Effector memory CD4-positive, alpha-beta T cell (primary cell): Measurements from ENCODE around the gene CHPF2.

Experiments used
- DNase-seq, 3 donors: peaks; one replicate each; pipeline ENCODE4 v3.0.0-alpha.2; 2020
- H3K27ac ChIP-seq: 2 replicates; pipeline ENCODE4 v1.7.0; 2013; ENCODE audit warnings: mild to moderate bottlenecking, low read length, moderate library complexity; ENCODE audit not compliant: insufficient read depth, poor library complexity, severe bottlenecking
- H3K27me3 ChIP-seq: replicated peaks from 2 replicates; pipeline ENCODE4 v1.7.0; 2013; ENCODE audit warnings: mild to moderate bottlenecking, low read length; ENCODE audit not compliant: insufficient read depth, control insufficient read depth, poor library complexity, severe bottlenecking
- H3K36me3 ChIP-seq: 2 replicates; pipeline ENCODE4 v1.7.0; 2013; ENCODE audit warnings: mild to moderate bottlenecking, low read length, moderate library complexity; ENCODE audit not compliant: control insufficient read depth, insufficient read depth
- H3K4me1 ChIP-seq: 2 replicates; pipeline ENCODE4 v1.7.0; 2013; ENCODE audit warnings: low read length, mild to moderate bottlenecking; ENCODE audit not compliant: control insufficient read depth, insufficient read depth, poor library complexity, severe bottlenecking
- H3K4me3 ChIP-seq: 2 replicates; pipeline ENCODE4 v1.7.0; 2013; ENCODE audit warnings: low read length, low read depth, mild to moderate bottlenecking; ENCODE audit not compliant: insufficient read depth, poor library complexity, severe bottlenecking
- H3K9me3 ChIP-seq: 2 replicates; pipeline ENCODE4 v1.7.0; 2013; ENCODE audit warnings: mild to moderate bottlenecking, low read length, moderate library complexity; ENCODE audit not compliant: control insufficient read depth

The CHPF2 gene

GRCh38 chr7:151261529-151261928, 29.2 kb downstream of the CHPF2 start:
- Histone ChIP-seq H3K9me3 (no peaks in the 10 kb centered on the region), H3K27me3 (no peaks in the 10 kb centered on the region), H3K27ac (no peak overlapping the region), H3K4me3 (no peak overlapping the region), H3K36me3 (no peaks in the 10 kb centered on the region), H3K4me1 (no peaks in the 10 kb centered on the region)
- no peak for DNase-seq

DNA sequence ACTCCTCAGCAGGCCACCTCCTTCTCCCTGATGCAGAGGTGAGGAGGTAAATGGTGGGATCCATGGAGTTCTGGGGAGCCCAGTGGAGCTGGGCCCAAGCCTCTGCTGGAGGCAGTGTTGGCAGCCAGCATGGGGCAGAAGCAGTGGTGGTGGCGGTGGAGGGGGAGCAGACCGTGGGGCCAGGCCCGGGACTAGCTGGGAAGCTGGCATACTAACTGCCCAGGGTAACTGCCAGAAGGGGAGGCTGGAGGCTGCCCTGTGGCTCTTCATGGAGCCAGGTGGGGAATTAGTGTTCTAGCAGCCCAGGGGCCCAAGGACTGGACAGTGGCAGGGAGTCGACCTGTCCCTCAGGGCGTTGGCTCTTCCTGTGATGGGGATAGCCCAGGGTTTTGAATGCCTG, 32.3 kb downstream of the CHPF2 start:
- no peaks in the 10 kb centered on the region for H3K4me1 ChIP-seq
- H3K4me3 ChIP-seq, result no peak overlapping the region
- no peaks in the 10 kb centered on the region for H3K9me3 ChIP-seq
- H3K27ac ChIP-seq, result no peak overlapping the region
- no peak for DNase-seq
- H3K27me3 ChIP-seq, result no peaks in the 10 kb centered on the region
- no peaks in the 10 kb centered on the region for H3K36me3 ChIP-seq

DNA sequence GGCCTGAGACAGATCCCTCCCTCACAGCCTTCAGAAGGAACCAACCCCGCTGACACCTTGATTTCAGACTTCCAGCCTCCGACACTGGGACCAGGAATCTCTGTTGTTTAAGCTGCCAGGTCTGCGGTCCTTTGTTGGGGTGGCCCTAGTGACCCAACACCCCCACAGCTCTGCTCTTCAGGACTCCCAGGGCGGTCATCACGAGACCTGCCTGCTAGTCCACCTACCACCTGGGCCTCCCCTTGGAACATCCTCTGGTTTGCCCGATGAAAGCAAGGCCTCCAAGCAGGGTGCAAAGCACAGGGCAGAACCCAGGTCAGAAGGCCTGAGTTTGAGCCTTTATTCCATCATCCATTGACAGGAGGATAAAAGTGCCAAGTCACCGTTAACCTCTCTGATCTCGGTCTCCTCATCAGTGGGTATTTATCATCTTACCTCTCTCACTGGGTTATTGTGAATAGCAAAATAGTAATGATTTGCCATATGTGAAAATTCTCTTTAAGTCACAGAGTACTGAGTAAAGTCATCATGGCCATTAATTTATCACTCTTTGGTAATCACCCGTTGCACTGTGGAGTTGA, 33.2 kb downstream of the CHPF2 start:
- H3K36me3 ChIP-seq, result no peaks in the 10 kb centered on the region
- DNase-seq, result no peak
- no peaks in the 10 kb centered on the region for H3K4me1 ChIP-seq
- no peaks in the 10 kb centered on the region for H3K9me3 ChIP-seq
- H3K27me3 ChIP-seq, result no peaks in the 10 kb centered on the region
- no peak overlapping the region for H3K27ac ChIP-seq
- H3K4me3 ChIP-seq, result no peak overlapping the region

DNA sequence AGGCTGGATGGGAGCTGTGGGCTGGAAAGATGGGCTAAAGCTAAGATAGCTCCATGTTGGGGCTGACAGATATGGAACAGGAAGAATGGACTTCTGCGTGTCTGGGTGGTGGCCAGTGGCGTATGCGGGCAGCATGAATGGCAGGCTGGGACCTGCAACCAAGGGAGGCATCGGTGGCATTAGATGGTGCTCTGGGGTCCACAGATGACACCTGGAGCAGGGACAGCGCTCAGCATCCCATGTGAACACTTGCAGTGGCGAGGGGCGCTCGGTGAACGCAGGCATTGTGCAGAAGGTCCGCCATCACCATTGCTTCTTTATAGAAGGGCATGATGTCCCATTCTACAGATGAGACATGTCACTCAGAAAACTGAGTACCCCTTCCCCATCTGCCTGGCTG, 37.2 kb downstream of the CHPF2 start:
- Histone ChIP-seq H3K9me3 (no peaks in the 10 kb centered on the region), H3K27me3 (no peaks in the 10 kb centered on the region), H3K27ac (no peak overlapping the region), H3K4me1 (no peaks in the 10 kb centered on the region), H3K36me3 (no peaks in the 10 kb centered on the region), H3K4me3 (no peak overlapping the region)
- no peak for DNase-seq

GRCh38 chr7:151271699-151272355, 39.5 kb downstream of the CHPF2 start:
- Histone ChIP-seq H3K4me3 (no peak overlapping the region), H3K36me3 (no peaks in the 10 kb centered on the region), H3K27ac (no peak overlapping the region), H3K4me1 (peaks cover 9% of the 10 kb centered on the region), H3K27me3 (no peaks in the 10 kb centered on the region), H3K9me3 (no peaks in the 10 kb centered on the region)
- DNase-seq, result no peak

DNA sequence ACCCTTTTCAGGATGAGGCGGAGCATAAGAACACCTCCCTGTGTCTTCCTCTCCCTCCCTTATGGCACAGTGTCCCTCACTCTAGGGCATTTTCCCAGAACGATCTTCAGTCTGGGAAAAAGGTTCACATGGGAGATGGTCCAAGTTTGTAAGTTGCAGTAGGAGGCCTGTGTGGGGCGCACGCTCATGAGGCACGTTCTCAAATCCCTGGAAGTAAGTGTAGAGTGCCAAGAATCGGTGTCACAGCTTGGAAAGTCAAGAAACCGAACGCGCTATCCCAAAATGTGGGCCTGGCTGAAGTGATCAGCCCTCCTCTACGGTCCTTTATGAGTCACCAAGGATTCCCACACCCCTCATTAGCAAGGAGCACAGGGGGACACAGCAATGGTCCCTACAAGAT, 40.1 kb downstream of the CHPF2 start:
- H3K27me3 ChIP-seq, result no peaks in the 10 kb centered on the region
- H3K27ac ChIP-seq, result no peak overlapping the region
- no peak overlapping the region for H3K4me3 ChIP-seq
- peaks cover 9% of the 10 kb centered on the region for H3K4me1 ChIP-seq
- H3K9me3 ChIP-seq, result no peaks in the 10 kb centered on the region
- no peak for DNase-seq
- no peaks in the 10 kb centered on the region for H3K36me3 ChIP-seq

GRCh38 chr7:151272877-151273276, 40.6 kb downstream of the CHPF2 start:
- H3K36me3 ChIP-seq, result no peaks in the 10 kb centered on the region
- H3K27ac ChIP-seq, result no peak overlapping the region

DNA sequence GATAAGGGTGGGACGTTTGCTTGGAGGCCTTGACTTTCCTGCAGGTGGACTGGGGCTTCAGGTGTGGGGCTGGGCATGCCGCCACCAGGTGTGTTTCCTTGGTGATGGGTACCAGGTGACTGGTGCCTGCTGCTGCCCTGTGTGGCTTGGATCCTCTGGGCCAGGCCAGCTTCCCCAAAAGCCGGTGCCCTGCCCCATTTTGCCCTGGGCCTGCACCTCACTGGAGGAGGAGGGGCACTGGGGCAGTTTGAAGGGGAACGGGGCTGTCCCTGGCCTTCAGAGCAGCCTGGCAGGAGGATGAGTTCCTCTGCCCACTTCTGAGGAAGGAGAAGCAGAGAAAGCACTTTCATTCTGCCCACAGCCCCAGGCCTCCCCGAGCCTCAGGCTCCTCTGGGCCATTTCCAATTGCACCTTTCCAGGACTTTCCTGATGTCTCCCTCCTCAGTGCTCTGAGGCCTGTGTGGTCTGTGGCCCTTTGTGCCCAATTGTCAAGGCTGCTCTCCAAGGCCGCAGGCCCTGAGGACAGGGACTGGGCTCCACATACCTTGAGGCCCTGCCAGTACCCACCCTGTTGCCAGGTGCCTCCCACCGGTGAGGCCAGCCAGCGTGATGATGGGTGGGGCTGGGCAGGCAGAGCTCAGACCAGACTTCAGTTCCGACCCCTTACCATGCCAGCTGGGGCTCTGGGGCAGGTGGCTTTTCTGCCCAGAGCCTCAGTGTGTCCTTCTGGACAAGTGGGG, 41.5 kb downstream of the CHPF2 start:
- no peak overlapping the region for H3K4me3 ChIP-seq
- DNase-seq, result no peak
- no peaks in the 10 kb centered on the region for H3K27me3 ChIP-seq
- H3K9me3 ChIP-seq, result no peaks in the 10 kb centered on the region
- peaks cover 9% of the 10 kb centered on the region for H3K4me1 ChIP-seq
- no peaks in the 10 kb centered on the region for H3K36me3 ChIP-seq
- no peak overlapping the region for H3K27ac ChIP-seq

More at GRCh38 chr7:151272877-151273276, 40.6 kb downstream of the CHPF2 start:
- no peak for DNase-seq
- H3K9me3 ChIP-seq, result no peaks in the 10 kb centered on the region
- peaks cover 9% of the 10 kb centered on the region for H3K4me1 ChIP-seq
- H3K4me3 ChIP-seq, result no peak overlapping the region
- no peaks in the 10 kb centered on the region for H3K27me3 ChIP-seq

DNA sequence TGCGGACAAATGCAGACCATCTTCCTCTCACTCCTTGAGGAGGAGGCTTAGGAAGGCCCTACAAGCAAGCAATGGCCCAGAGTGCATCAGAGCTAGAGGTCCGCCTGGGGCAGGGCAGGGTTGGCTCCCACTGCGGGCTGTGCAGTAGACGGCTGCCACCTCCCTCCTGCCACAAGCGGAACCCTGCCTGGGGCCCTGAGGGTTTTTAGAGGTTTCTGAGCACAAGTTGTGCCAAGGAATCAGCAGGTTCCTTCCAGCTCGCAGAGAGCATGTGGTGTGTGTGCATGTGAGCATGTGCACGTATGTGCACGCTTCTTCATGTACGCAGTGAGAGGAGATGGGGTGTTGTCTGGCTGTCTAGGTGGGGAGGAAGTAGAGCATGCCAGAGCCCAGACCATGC, 42.1 kb downstream of the CHPF2 start:
- no peaks in the 10 kb centered on the region for H3K9me3 ChIP-seq
- DNase-seq, result no peak
- no peak overlapping the region for H3K27ac ChIP-seq
- no peaks in the 10 kb centered on the region for H3K36me3 ChIP-seq
- H3K27me3 ChIP-seq, result no peaks in the 10 kb centered on the region
- peaks cover 9% of the 10 kb centered on the region for H3K4me1 ChIP-seq
- H3K4me3 ChIP-seq, result no peak overlapping the region
